K562 (cell line): Measurements from ENCODE around the gene NF1. TPM values are rescaled to one million over a fixed set of nuclear protein-coding genes. Genes with fewer than 3 reads are reported as not detected.

ENCODE experiments used
- ATAC-seq: fragments of 200-7000 bp; cut with Tn5 transposase; 3 replicates; pipeline ENCODE4 v1.9.1; 2020; ENCODE audit warnings: moderate library complexity
- BruUV-seq: library from RNA; stranded (reverse); fragments of 400-500 nt; replicated peaks from 2 replicates; lab custom pipeline; 2021; lab: Mats Ljungman, UMichigan
- CTCF ChIA-PET: fragments of 300-600 bp; formaldehyde crosslinking; extraction: SDS; loops from one replicate; lab custom pipeline; 2021; ENCODE audit warnings: low intra/inter-chr PET ratio; lab: Yijun Ruan, JAX
- POLR2A ChIA-PET: fragments of 300-600, 350-650 bp; sonication (Branson Sonifier 250); formaldehyde crosslinking; extraction: SDS; loops from one replicate; lab custom pipeline; 2021; ENCODE audit warnings: antibody characterized with exemption, inconsistent platforms; lab: Yijun Ruan, JAX
- DNase-seq, 4 experiments: peaks; one replicate each; pipeline versions ENCODE4 v3.0.0 to v3.0.0-alpha.2; 2011 to 2018; ENCODE audit warnings: low spot score in 3 of 4, mixed read lengths in 3 of 4; ENCODE audit errors: extremely low read depth in 1 of 4
- FAIRE-seq: peaks from 2 replicates; lab custom pipeline; 2011; peaks lifted over from hg19 to GRCh38; lab: Jason Lieb, UNC
- H2AFZ ChIP-seq: 2 replicates; pipeline ENCODE4 v1.6.0; 2011; ENCODE audit warnings: low read depth, low read length, control low read depth, inconsistent platforms
- H3K27ac ChIP-seq: fragments of 200-600 bp; 3 replicates; pipeline ENCODE4 v1.8.0; 2011; ENCODE audit warnings: low read depth, mild to moderate bottlenecking, control low read depth, inconsistent platforms, low read length, moderate library complexity, mixed read lengths; ENCODE audit errors: extremely low read depth
- H3K27me3 ChIP-seq, 2 experiments: fragments of 300-600 bp in 1 of 2; 2 replicates in 1 of 2; 3 replicates in 1 of 2; pipeline versions ENCODE4 v1.6.0 to v1.8.0; 2011; ENCODE audit warnings: inconsistent platforms in 2 of 2, low read length in 2 of 2, mild to moderate bottlenecking in 1 of 2, mixed read lengths in 1 of 2, moderate library complexity in 1 of 2; ENCODE audit not compliant: control insufficient read depth in 2 of 2, insufficient read depth in 2 of 2
- H3K36me3 ChIP-seq: fragments of 300-600 bp; 3 replicates; pipeline ENCODE4 v1.8.0; 2011; ENCODE audit warnings: mild to moderate bottlenecking, low read length, inconsistent platforms; ENCODE audit not compliant: control insufficient read depth, insufficient read depth
- H3K4me1 ChIP-seq, 2 experiments: fragments of 200-600 bp in 1 of 2; replicated peaks in 1 of 2; 2 replicates in 1 of 2; 3 replicates in 1 of 2; pipeline versions ENCODE4 v1.5.1 to v1.8.0; 2011; ENCODE audit warnings: inconsistent platforms in 2 of 2, low read length in 2 of 2, mild to moderate bottlenecking in 1 of 2, mixed read lengths in 1 of 2, moderate library complexity in 1 of 2; ENCODE audit not compliant: control insufficient read depth in 2 of 2, insufficient read depth in 2 of 2
- H3K4me2 ChIP-seq: 2 replicates; pipeline ENCODE4 v1.6.1; 2011; ENCODE audit warnings: low read length, control low read depth, inconsistent platforms, mixed read lengths; ENCODE audit not compliant: insufficient read depth
- H3K4me3 ChIP-seq: fragments of 200-600 bp; sonication (generic), shearing (Covaris generic); 2 replicates; pipeline ENCODE4 v1.5.1; 2016; ENCODE audit warnings: control low read depth, inconsistent platforms
- H3K79me2 ChIP-seq: fragments of 200-600 bp; 3 replicates; pipeline ENCODE4 v1.8.0; 2011; ENCODE audit warnings: low read length, inconsistent platforms; ENCODE audit not compliant: control insufficient read depth, insufficient read depth
- H3K9ac ChIP-seq, 2 experiments: 2 replicates each; pipeline versions ENCODE4 v1.6.0 to v1.6.1; 2011; ENCODE audit warnings: low read depth in 2 of 2, low read length in 2 of 2, control low read depth in 1 of 2, inconsistent platforms in 1 of 2, mild to moderate bottlenecking in 1 of 2, mixed read lengths in 1 of 2; ENCODE audit not compliant: insufficient read depth in 1 of 2
- H3K9me1 ChIP-seq: one replicate; pipeline ENCODE4 v1.6.0; 2011; ENCODE audit warnings: inconsistent platforms, mild to moderate bottlenecking, low read length, moderate library complexity; ENCODE audit not compliant: control insufficient read depth, insufficient read depth
- H3K9me3 ChIP-seq: replicated peaks from 2 replicates; pipeline ENCODE4 v1.5.1; 2011; ENCODE audit warnings: low read depth, low read length, inconsistent platforms; ENCODE audit not compliant: control insufficient read depth, insufficient read depth
- H4K20me1 ChIP-seq: replicated peaks from 2 replicates; pipeline ENCODE4 v1.6.1; 2011; ENCODE audit warnings: low read length, inconsistent platforms, mixed read lengths; ENCODE audit not compliant: control insufficient read depth, insufficient read depth
- BRF1 ChIP-seq: IDR thresholded peaks from 3 replicates; pipeline ENCODE4 v1.6.1; 2011; ENCODE audit warnings: borderline replicate concordance, mild to moderate bottlenecking; ENCODE audit not compliant: insufficient read length; ENCODE audit errors: extremely low read depth
- CEBPB ChIP-seq: fragments of 450-650 bp; IDR thresholded peaks from 2 replicates; pipeline ENCODE4 v1.6.1; 2016; ENCODE audit warnings: missing genetic modification characterization, missing compliant biosample characterization
- HMGXB4 ChIP-seq: sonication (generic); formaldehyde crosslinking; IDR thresholded peaks from 2 replicates; pipeline ENCODE4 v1.8.1; 2023; ENCODE audit warnings: mild to moderate bottlenecking, missing genetic modification reagents
- MXI1 ChIP-seq: IDR thresholded peaks from 2 replicates; pipeline ENCODE4 v1.6.1; 2011; ENCODE audit warnings: low read depth, mild to moderate bottlenecking, improper control_type of control experiment, low read length
- PCBP1 ChIP-seq: fragments of 200-400 bp; formaldehyde crosslinking; IDR thresholded peaks from 2 replicates; pipeline ENCODE4 v1.6.1; 2018; ENCODE audit warnings: mild to moderate bottlenecking, low read depth, low read length; ENCODE audit not compliant: poor library complexity, severe bottlenecking
- PML ChIP-seq: IDR thresholded peaks from 2 replicates; pipeline ENCODE4 v1.6.1; 2012; ENCODE audit warnings: low read length, inconsistent platforms
- ZNF165 ChIP-seq: fragments of 250-450 bp; sonication (Bioruptor Pico); IDR thresholded peaks from 2 replicates; pipeline ENCODE4 v1.4.0; 2020; ENCODE audit warnings: borderline replicate concordance
- ZNF592 ChIP-seq: fragments of 450-650 bp; IDR thresholded peaks from 2 replicates; pipeline ENCODE4 v1.6.1; 2017; ENCODE audit warnings: antibody characterized with exemption, mild to moderate bottlenecking
- ZNF780A ChIP-seq: fragments of 250-450 bp; sonication (Bioruptor Pico); IDR thresholded peaks from 2 replicates; pipeline ENCODE4 v1.5.0; 2021; ENCODE audit warnings: mild to moderate bottlenecking
- WGBS: fragments of 100-300 bp; shearing (Covaris generic); methylation state at CpG from one replicate; pipeline ENCODE4 v1.1.6; 2016; ENCODE audit warnings: low coverage, mixed read lengths; ENCODE audit not compliant: insufficient coverage; ENCODE audit errors: missing lambda C conversion rate; 5-methylcytosine and 5-hydroxymethylcytosine counted together
- in situ Hi-C: fragments of 300-500 bp; cut with MboI; formaldehyde crosslinking; loops from 4 replicates; pipeline ENCODE4 v1.15.0; 2018; ENCODE audit warnings: inconsistent platforms, mixed read lengths
- intact Hi-C: fragments of 100-400 bp; cut with micrococcal nuclease; formaldehyde crosslinking; loops from 2 replicates; pipeline ENCODE4 v1.14.2; 2022
- polyA plus RNA-seq, 8 experiments: library from polyadenylated mRNA; depleted of rRNA in 4 of 8; stranded (reverse) in 5 of 8; unstranded in 3 of 8; fragments of >200 nt; fragmentation: Nextera tagmentation in 2 of 8; fragmentation: Illumina TruSeq in 1 of 8; extraction: Ambion mirVana in 2 of 8; extraction: Trizol in 1 of 8; gene quantifications; 2 replicates each; pipeline versions ENCODE4 v1.2.1 to v1.2.3, GENCODE V29; 2011 to 2014; ENCODE audit warnings: inconsistent platforms in 1 of 8, missing spikeins in 1 of 8
- total RNA-seq, 7 experiments: library from RNA; depleted of rRNA in 6 of 7; stranded (reverse); fragments of >200 nt in 6 of 7; fragmentation: Illumina TruSeq in 2 of 7; extraction: Trizol in 2 of 7; gene quantifications; 2 replicates each; pipeline versions ENCODE4 v1.2.1 to v1.2.3, GENCODE V29; 2011 to 2021; ENCODE audit warnings: low replicate concordance in 1 of 7

The NF1 gene
- total and polyA plus RNA-seq, 9 of the 15 experiments (the other 6 are each of a cell fraction or from before 2014, with no cell fraction given) = 3.4 to 41.9 (median 24.3) TPM

DNA sequence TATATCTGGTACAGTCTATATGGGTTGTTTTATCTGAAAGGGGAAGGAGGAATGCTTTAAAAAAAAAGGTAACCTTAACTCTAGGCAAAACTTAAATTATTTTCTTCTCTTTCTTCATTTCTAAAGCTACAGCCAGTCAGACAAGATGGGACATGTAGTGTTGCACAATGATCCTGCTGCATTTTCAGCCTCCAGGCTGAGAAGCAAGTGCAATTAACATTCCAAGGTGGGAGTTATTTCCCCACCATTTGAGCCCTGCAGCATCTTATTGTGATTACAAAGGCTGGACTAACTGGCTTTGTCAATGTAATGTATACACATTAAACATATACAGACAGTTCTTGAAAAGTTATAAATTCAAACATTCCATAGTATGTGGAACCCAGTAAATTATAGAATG lies 22.6 kb upstream of the NF1 start:
- intact Hi-C loops (no loop called here), in situ Hi-C loops (no loop called here)
- no peaks in the 10 kb centered on the region for H3K36me3 ChIP-seq
- H4K20me1 ChIP-seq = no peaks in the 10 kb centered on the region
- DNase-seq (no peak), ATAC-seq (no peak), FAIRE-seq (no peak)
- no peaks in the 10 kb centered on the region for H3K9me1 ChIP-seq
- POLR2A ChIA-PET = interaction anchor here (0.6 kb wide), 1 partner anchor 17 kb away, joined by 3 read pairs; no protein-coding TSS in a partner anchor
- H3K9ac ChIP-seq = no peak overlapping the region
- no peak overlapping the region for H2AFZ ChIP-seq
- no peak overlapping the region for H3K4me2 ChIP-seq
- no peaks in the 10 kb centered on the region; a peak in 1 of 5 replicates for H3K27me3 ChIP-seq
- H3K27ac ChIP-seq = no peak overlapping the region
- CTCF ChIA-PET = no interaction called here
- no TSS peak for BruUV-seq
- no peak for TF ChIP-seq BRF1
- TF ChIP-seq CEBPB (tag) = peak; percentile 68
- no peak overlapping the region for H3K4me3 ChIP-seq
- no peaks in the 10 kb centered on the region for H3K9me3 ChIP-seq
- H3K4me1 ChIP-seq = no peaks in the 10 kb centered on the region
- no peaks in the 10 kb centered on the region for H3K79me2 ChIP-seq

- FAIRE-seq (no peak), DNase-seq (no peak), ATAC-seq (no peak)
- no peaks in the 10 kb centered on the region for H3K79me2 ChIP-seq
- H3K4me2 ChIP-seq = no peak overlapping the region
- no peaks in the 10 kb centered on the region; a peak in 1 of 5 replicates for H3K27me3 ChIP-seq
- no TSS peak for BruUV-seq
- no peak overlapping the region for H3K4me3 ChIP-seq
- peak overlapping the region; percentile 56; the same call in 1 of the 2 replicates for H2AFZ ChIP-seq
- H3K4me1 ChIP-seq = peaks cover 0 to 5% of the 10 kb centered on the region in 2 experiments; a peak in 2 of 5 replicates
- intact Hi-C loops (no loop called here), in situ Hi-C loops (no loop called here)
- H4K20me1 ChIP-seq = no peaks in the 10 kb centered on the region
- H3K27ac ChIP-seq = no peak overlapping the region
- CTCF ChIA-PET = no interaction called here
- peak overlapping the region in 1 of 2 experiments; percentile 39; a peak in 1 of 4 replicates for H3K9ac ChIP-seq
- POLR2A ChIA-PET = interaction anchor here (1.3 kb wide), 1 partner anchor 17 kb away, joined by 4 read pairs; no protein-coding TSS in a partner anchor
- no peaks in the 10 kb centered on the region for H3K36me3 ChIP-seq
- TF ChIP-seq ZNF592 = no peak
- no peak for TF ChIP-seq MXI1
- no peak for TF ChIP-seq ZNF780A (CRISPR knock-in tag)
- no peak for TF ChIP-seq ZNF165 (CRISPR knock-in tag)
- no peak for TF ChIP-seq HMGXB4
- no peak for TF ChIP-seq PML
- no peak for TF ChIP-seq PCBP1
- H3K9me1 ChIP-seq = no peaks in the 10 kb centered on the region
- 2% methylated on average over 4 of the region's 4 CpGs for WGBS
- H3K9me3 ChIP-seq = no peaks in the 10 kb centered on the region
These were observed 21.4 kb upstream of the NF1 start for GRCh38 chr17:31073411-31073810.
